HepG2 (cell line): ENCODE data around the gene KIF2C. TPM values are rescaled to one million over a fixed set of nuclear protein-coding genes. Genes with fewer than 3 reads are reported as not detected.

Source experiments
- ATM ChIP-seq: fragments of 450-650 bp; IDR thresholded peaks from 2 replicates; pipeline ENCODE4 v1.7.1; 2017; ENCODE audit warnings: mild to moderate bottlenecking, borderline replicate concordance
- KDM1A ChIP-seq: IDR thresholded peaks from 2 replicates; pipeline ENCODE4 v1.6.1; 2016; ENCODE audit warnings: missing compliant biosample characterization
- KDM5B ChIP-seq: sonication (generic); formaldehyde crosslinking; IDR thresholded peaks from 2 replicates; pipeline ENCODE4 v1.4.0; 2020; ENCODE audit warnings: missing genetic modification reagents, mild to moderate bottlenecking, borderline replicate concordance
- PLRG1 ChIP-seq: fragments of 450-650 bp; conservative IDR thresholded peaks from 2 replicates; pipeline ENCODE4 v1.6.1; 2016
- SMARCE1 ChIP-seq: fragments of 450-650 bp; IDR thresholded peaks from 2 replicates; pipeline ENCODE4 v1.6.1; 2017; ENCODE audit warnings: borderline replicate concordance
- TCF7 ChIP-seq: sonication (generic); IDR thresholded peaks from 2 replicates; pipeline ENCODE4 v1.6.1; 2016; ENCODE audit warnings: antibody characterized with exemption, low read depth
- ZFP90 ChIP-seq: sonication (generic); formaldehyde crosslinking; IDR thresholded peaks from 2 replicates; pipeline ENCODE4 v1.8.0; 2022; ENCODE audit warnings: missing genetic modification reagents, mild to moderate bottlenecking, inconsistent platforms, borderline replicate concordance
- ZNF672 ChIP-seq: sonication (generic); formaldehyde crosslinking; IDR thresholded peaks from 2 replicates; pipeline ENCODE4 v1.8.1; 2022; ENCODE audit warnings: missing genetic modification reagents
- ZNF782 ChIP-seq: sonication (generic); formaldehyde crosslinking; IDR thresholded peaks from 2 replicates; pipeline ENCODE4 v1.4.0; 2020; ENCODE audit warnings: missing genetic modification reagents, mild to moderate bottlenecking, borderline replicate concordance
- polyA plus RNA-seq, 8 experiments: library from polyadenylated mRNA; depleted of rRNA in 3 of 8; stranded (reverse) in 7 of 8; unstranded in 1 of 8; fragments of >200 nt; fragmentation: Illumina TruSeq in 4 of 8; extraction: Trizol in 4 of 8; gene quantifications; 2 replicates each; pipeline versions ENCODE4 v1.2.1 to v1.2.3, GENCODE V29; 2011 to 2016; ENCODE audit warnings: low read depth in 4 of 8, missing spikeins in 1 of 8, mixed read lengths in 1 of 8; ENCODE audit not compliant: insufficient read depth in 1 of 8
- total RNA-seq, 5 experiments: library from RNA; depleted of rRNA; stranded (reverse); fragments of >200 nt; fragmentation: Illumina TruSeq; extraction: Trizol; gene quantifications; 2 replicates each; pipeline ENCODE4 v1.2.3, GENCODE V29; 2016; ENCODE audit warnings: low read depth in 1 of 5
- TF ChIP-seq, protein P1 (sequence below): sonication (generic); formaldehyde crosslinking; IDR thresholded peaks from 2 replicates; pipeline ENCODE4 v1.5.0; 2020; ENCODE audit warnings: mild to moderate bottlenecking, missing genetic modification reagents, borderline replicate concordance
- TF ChIP-seq, protein P2 (sequence below): sonication (generic); formaldehyde crosslinking; IDR thresholded peaks from 2 replicates; pipeline ENCODE4 v1.4.0; 2020; ENCODE audit warnings: missing genetic modification reagents

The KIF2C gene
- total and polyA plus RNA-seq, 2 of the 13 experiments (the other 11 are each of a cell fraction or from before 2014, with no cell fraction given): 29.7 to 53.7 TPM

DNA sequence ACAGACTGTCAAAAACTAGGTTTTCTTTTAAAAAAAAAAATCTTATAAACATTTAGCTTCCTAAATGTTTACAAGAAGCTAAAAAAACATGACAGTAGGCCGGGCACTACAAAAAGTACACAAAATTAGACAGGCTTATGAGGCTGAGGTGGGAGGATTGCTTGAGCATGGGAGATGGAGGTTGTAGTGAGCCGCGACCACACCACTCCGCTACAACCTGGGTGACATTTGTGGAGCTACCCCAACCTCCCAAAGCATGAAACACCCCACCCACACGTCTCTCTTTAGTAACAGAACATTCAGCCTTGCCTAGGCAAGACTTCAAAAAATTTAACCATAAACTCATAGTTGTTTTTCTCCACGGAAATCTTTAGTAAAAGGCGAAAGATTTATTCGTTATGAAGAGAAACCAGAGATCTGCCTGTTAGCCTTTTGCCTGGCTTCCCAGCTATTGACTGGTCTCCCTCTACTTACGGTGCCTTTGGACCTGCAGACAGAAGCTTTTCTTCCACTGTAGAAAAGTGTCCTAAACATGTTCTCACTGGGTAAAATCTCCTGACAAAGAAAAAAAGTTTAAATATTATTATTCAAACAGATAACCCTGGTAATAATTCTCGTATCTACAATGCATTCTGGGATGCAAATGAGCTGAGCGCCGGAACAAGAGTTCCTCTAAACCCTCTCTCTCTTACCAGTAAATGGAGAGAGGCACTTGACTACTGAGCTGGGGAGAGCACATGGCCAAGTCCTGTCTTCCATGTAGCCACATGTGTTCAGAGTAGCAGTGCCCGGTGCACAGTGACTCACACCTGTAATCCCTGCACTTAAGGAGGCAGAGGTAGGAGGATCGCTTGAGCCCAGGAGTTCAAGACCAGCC, 17.9 kb upstream of the KIF2C start (continued):
- TF ChIP-seq, protein P1, sequence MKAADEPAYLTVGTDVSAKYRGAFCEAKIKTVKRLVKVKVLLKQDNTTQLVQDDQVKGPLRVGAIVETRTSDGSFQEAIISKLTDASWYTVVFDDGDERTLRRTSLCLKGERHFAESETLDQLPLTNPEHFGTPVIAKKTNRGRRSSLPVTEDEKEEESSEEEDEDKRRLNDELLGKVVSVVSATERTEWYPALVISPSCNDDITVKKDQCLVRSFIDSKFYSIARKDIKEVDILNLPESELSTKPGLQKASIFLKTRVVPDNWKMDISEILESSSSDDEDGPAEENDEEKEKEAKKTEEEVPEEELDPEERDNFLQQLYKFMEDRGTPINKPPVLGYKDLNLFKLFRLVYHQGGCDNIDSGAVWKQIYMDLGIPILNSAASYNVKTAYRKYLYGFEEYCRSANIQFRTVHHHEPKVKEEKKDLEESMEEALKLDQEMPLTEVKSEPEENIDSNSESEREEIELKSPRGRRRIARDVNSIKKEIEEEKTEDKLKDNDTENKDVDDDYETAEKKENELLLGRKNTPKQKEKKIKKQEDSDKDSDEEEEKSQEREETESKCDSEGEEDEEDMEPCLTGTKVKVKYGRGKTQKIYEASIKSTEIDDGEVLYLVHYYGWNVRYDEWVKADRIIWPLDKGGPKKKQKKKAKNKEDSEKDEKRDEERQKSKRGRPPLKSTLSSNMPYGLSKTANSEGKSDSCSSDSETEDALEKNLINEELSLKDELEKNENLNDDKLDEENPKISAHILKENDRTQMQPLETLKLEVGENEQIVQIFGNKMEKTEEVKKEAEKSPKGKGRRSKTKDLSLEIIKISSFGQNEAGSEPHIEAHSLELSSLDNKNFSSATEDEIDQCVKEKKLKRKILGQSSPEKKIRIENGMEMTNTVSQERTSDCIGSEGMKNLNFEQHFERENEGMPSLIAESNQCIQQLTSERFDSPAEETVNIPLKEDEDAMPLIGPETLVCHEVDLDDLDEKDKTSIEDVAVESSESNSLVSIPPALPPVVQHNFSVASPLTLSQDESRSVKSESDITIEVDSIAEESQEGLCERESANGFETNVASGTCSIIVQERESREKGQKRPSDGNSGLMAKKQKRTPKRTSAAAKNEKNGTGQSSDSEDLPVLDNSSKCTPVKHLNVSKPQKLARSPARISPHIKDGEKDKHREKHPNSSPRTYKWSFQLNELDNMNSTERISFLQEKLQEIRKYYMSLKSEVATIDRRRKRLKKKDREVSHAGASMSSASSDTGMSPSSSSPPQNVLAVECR (CRISPR knock-in tag): peak; percentile 47; the same call in 1 of the 2 replicates
- TF ChIP-seq, protein P2, sequence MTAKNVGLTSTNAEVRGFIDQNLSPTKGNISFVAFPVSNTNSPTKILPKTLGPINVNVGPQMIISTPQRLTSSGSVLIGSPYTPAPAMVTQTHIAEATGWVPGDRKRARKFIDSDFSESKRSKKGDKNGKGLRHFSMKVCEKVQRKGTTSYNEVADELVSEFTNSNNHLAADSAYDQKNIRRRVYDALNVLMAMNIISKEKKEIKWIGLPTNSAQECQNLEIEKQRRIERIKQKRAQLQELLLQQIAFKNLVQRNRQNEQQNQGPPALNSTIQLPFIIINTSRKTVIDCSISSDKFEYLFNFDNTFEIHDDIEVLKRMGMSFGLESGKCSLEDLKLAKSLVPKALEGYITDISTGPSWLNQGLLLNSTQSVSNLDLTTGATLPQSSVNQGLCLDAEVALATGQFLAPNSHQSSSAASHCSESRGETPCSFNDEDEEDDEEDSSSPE (CRISPR knock-in tag): no peak
- TF ChIP-seq KDM5B (CRISPR knock-in tag): no peak
- no peak for TF ChIP-seq ZNF782 (CRISPR knock-in tag)
- TF ChIP-seq KDM1A (CRISPR knock-in tag): no peak
- no peak for TF ChIP-seq TCF7
- TF ChIP-seq ZFP90 (CRISPR knock-in tag): no peak
- no peak for TF ChIP-seq SMARCE1
- no peak for TF ChIP-seq ATM
- TF ChIP-seq ZNF672 (CRISPR knock-in tag): no peak
- no peak for TF ChIP-seq PLRG1
- TF ChIP-seq, all 625 proteins: peak for 276
